K562 (cell line): ENCODE data around the gene CYP46A1.

Experiments
- BDP1 ChIP-seq: IDR thresholded peaks from 3 replicates; pipeline ENCODE4 v1.6.1; 2011; ENCODE audit not compliant: insufficient read length, insufficient read depth
- CBX3 ChIP-seq, 2 experiments: IDR thresholded peaks; 1 replicate in 1 of 2; 2 replicates in 1 of 2; pipeline ENCODE4 v1.6.1; 2012; ENCODE audit warnings: inconsistent platforms in 2 of 2, low read length in 2 of 2, borderline replicate concordance in 1 of 2, control low read depth in 1 of 2
- CTCF ChIP-seq, 3 experiments: IDR thresholded peaks in 2 of 3; conservative IDR thresholded peaks in 1 of 3; 2 replicates each; pipeline ENCODE4 v1.5.1; 2011 to 2012; ENCODE audit warnings: low read length in 3 of 3, mild to moderate bottlenecking in 3 of 3, control low read depth in 2 of 3, improper control_type of control experiment in 1 of 3, inconsistent platforms in 1 of 3, low read depth in 1 of 3, mixed read lengths in 1 of 3, moderate library complexity in 1 of 3; ENCODE audit not compliant: insufficient read depth in 2 of 3
- KLF6 ChIP-seq: fragments of 250-450 bp; sonication (Bioruptor Pico); IDR thresholded peaks from 2 replicates; pipeline ENCODE4 v1.4.0; 2020; ENCODE audit warnings: mild to moderate bottlenecking, moderate library complexity, borderline replicate concordance
- MTA3 ChIP-seq: fragments of 450-650 bp; formaldehyde crosslinking; IDR thresholded peaks from 2 replicates; pipeline ENCODE4 v1.6.1; 2017; ENCODE audit warnings: mild to moderate bottlenecking, borderline replicate concordance
- POLR2A ChIP-seq: fragments of 450-650 bp; conservative IDR thresholded peaks from 2 replicates; pipeline ENCODE4 v1.6.1; 2016
- SMARCE1 ChIP-seq: fragments of 450-650 bp; IDR thresholded peaks from 2 replicates; pipeline ENCODE4 v1.7.1; 2016; ENCODE audit warnings: mild to moderate bottlenecking
- ZBTB33 ChIP-seq: sonication (generic); formaldehyde crosslinking; IDR thresholded peaks from 2 replicates; pipeline ENCODE4 v1.8.1; 2023; ENCODE audit warnings: mild to moderate bottlenecking, missing genetic modification reagents
- ZZZ3 ChIP-seq: fragments of 450-650 bp; IDR thresholded peaks from 2 replicates; pipeline ENCODE4 v1.6.1; 2016; ENCODE audit warnings: antibody characterized with exemption, mild to moderate bottlenecking, moderate library complexity

GRCh38 chr14:99679996-99680395 is 4.1 kb upstream of the CYP46A1 start:
- TF ChIP-seq KLF6 (CRISPR knock-in tag) (no peak), POLR2A (no peak), MTA3 (no peak), CTCF (IDR thresholded peaks at IDR 0.05 in 2 of 3, conservative IDR thresholded peaks at IDR 0.05 in 1 of 3; ENCODE audit: insufficient read depth in 2 of 3, low read depth in 1 of 3, low read length in 3 of 3) (no peak), ZZZ3 (no peak), CBX3 (IDR thresholded peaks at IDR 0.05; ENCODE audit: borderline replicate concordance in 1 of 2, low read length in 2 of 2) (no peak), SMARCE1 (no peak), BDP1 (no peak), ZBTB33 (CRISPR knock-in tag) (no peak)
